Small intestine (tissue), 7 donors: ENCODE measurements around the gene AP2B1. TPM values are rescaled to one million over a fixed set of nuclear protein-coding genes. Genes with fewer than 3 reads are reported as not detected.
A peak's percentile ranks its signal among the peaks of the same experiment; 100 is the strongest.

ENCODE experiments used
- DNase-seq, 2 donors: peaks; one replicate each; pipeline versions ENCODE4 v3.0.0 to v3.0.0-alpha.2; 2013
- FAIRE-seq: peaks from 2 replicates; lab custom pipeline; 2012; peaks lifted over from hg19 to GRCh38; lab: Jason Lieb, UNC
- H3K27ac ChIP-seq, 3 donors: one replicate each; pipeline ENCODE4 v1.5.1; 2013; ENCODE audit warnings: low read length in 2 of 3, mild to moderate bottlenecking in 2 of 3, control low read depth in 1 of 3, inconsistent platforms in 1 of 3, low read depth in 1 of 3, moderate library complexity in 1 of 3
- H3K27me3 ChIP-seq, 3 donors: one replicate each; pipeline ENCODE4 v1.6.1; 2013; ENCODE audit warnings: low read length in 3 of 3, inconsistent platforms in 1 of 3; ENCODE audit not compliant: control insufficient read depth in 3 of 3, insufficient read depth in 3 of 3
- H3K36me3 ChIP-seq, 3 donors: one replicate each; pipeline ENCODE4 v1.6.1; 2013; ENCODE audit warnings: low read length in 3 of 3, inconsistent platforms in 1 of 3, low read depth in 1 of 3, mild to moderate bottlenecking in 1 of 3, moderate library complexity in 1 of 3; ENCODE audit not compliant: control insufficient read depth in 3 of 3, insufficient read depth in 2 of 3
- H3K4me1 ChIP-seq, 3 donors: one replicate each; pipeline ENCODE4 v1.6.1; 2013; ENCODE audit warnings: low read length in 2 of 3, inconsistent platforms in 1 of 3, low read depth in 1 of 3, mild to moderate bottlenecking in 1 of 3, moderate library complexity in 1 of 3; ENCODE audit not compliant: control insufficient read depth in 3 of 3, insufficient read depth in 2 of 3
- H3K4me3 ChIP-seq, 3 donors: one replicate each; pipeline ENCODE4 v1.5.1; 2013; ENCODE audit warnings: low read length in 3 of 3, control low read depth in 1 of 3, inconsistent platforms in 1 of 3, low read depth in 1 of 3, mild to moderate bottlenecking in 1 of 3, moderate library complexity in 1 of 3
- H3K9me3 ChIP-seq, 2 donors: one replicate each; pipeline ENCODE4 v1.6.1; 2013; ENCODE audit warnings: low read depth in 1 of 2, low read length in 1 of 2; ENCODE audit not compliant: control insufficient read depth in 2 of 2, insufficient read depth in 1 of 2
- WGBS, 3 donors: extraction: QIAGEN DNeasy Blood & Tissue Kit; methylation state at CpG; one replicate each; pipeline ENCODE4 v1.1.7; 2013; 5-methylcytosine and 5-hydroxymethylcytosine counted together
- polyA plus RNA-seq, 4 donors: library from polyadenylated mRNA; stranded (reverse) in 3 of 4; unstranded in 1 of 4; fragments of 200-250 nt in 3 of 4; fragments of 120-200 nt in 1 of 4; gene quantifications; one replicate each; pipeline versions ENCODE4 v1.2.1 to v1.2.3, GENCODE V29; 2013
- donor health status: healthy with polysubstance abuse.
- donor health status: control.
- donor health status: control.
- donor health status: Bipolar disorder and iron deficiency.
- donor health status: healthy.

The AP2B1 gene
- polyA plus RNA-seq, 4 donors: 28.9 to 82.2 (median 45.4) TPM

- WGBS, 3 donors: 92 to 94% (median 94%) methylated on average over 7 of the region's 7 CpGs
- FAIRE-seq: no peak
Measured at GRCh38 chr17:35616536-35616935, 29.4 kb downstream of the AP2B1 start.

GRCh38 chr17:35617505-35617904 lies 30.4 kb downstream of the AP2B1 start:
- no peaks in the 10 kb centered on the region for H3K9me3 ChIP-seq
- FAIRE-seq (no peak), DNase-seq (no peak)
- H3K4me3 ChIP-seq: no peak overlapping the region
- H3K36me3 ChIP-seq: peaks cover 0 to 17% (median 3%) of the 10 kb centered on the region in 3 donors
- no peak overlapping the region for H3K27ac ChIP-seq
- H3K4me1 ChIP-seq: peaks cover 0 to 2% (median 0%) of the 10 kb centered on the region in 3 donors
- 63 to 67% (median 64%) methylated on average over 2 of the region's 2 CpGs for WGBS, 3 donors
- no peaks in the 10 kb centered on the region for H3K27me3 ChIP-seq

More at GRCh38 chr17:35616536-35616935, 29.4 kb downstream of the AP2B1 start:
- no peak for DNase-seq
- Histone ChIP-seq H3K27me3 (no peaks in the 10 kb centered on the region), H3K9me3 (no peaks in the 10 kb centered on the region), H3K27ac (no peak overlapping the region), H3K4me1 (peaks cover 0 to 2% (median 0%) of the 10 kb centered on the region in 3 donors), H3K36me3 (peaks cover 0 to 17% (median 3%) of the 10 kb centered on the region in 3 donors), H3K4me3 (no peak overlapping the region)

GRCh38 chr17:35618628-35619027 lies 31.5 kb downstream of the AP2B1 start:
- FAIRE-seq: no peak
- peak in 1 of 2 donors; percentile 5 for DNase-seq
- no peaks in the 10 kb centered on the region for H3K9me3 ChIP-seq
- H3K27ac ChIP-seq: no peak overlapping the region
- no peaks in the 10 kb centered on the region for H3K27me3 ChIP-seq
- peaks cover 0 to 2% (median 0%) of the 10 kb centered on the region in 3 donors for H3K4me1 ChIP-seq
- no peak overlapping the region for H3K4me3 ChIP-seq
- H3K36me3 ChIP-seq: peaks cover 0 to 15% (median 3%) of the 10 kb centered on the region in 3 donors

- 81 to 88% (median 88%) methylated on average over 1 of the region's 1 CpG for WGBS, 3 donors
- peaks cover 0 to 4% (median 0%) of the 10 kb centered on the region in 3 donors for H3K4me1 ChIP-seq
- no peaks in the 10 kb centered on the region for H3K9me3 ChIP-seq
- no peak overlapping the region for H3K4me3 ChIP-seq
- no peak overlapping the region for H3K27ac ChIP-seq
- H3K27me3 ChIP-seq: no peaks in the 10 kb centered on the region
- FAIRE-seq (no peak), DNase-seq (no peak)
- peaks cover 4 to 12% (median 7%) of the 10 kb centered on the region in 3 donors for H3K36me3 ChIP-seq
Measured at GRCh38 chr17:35621768-35622167, 34.6 kb downstream of the AP2B1 start.

- 41 to 72% (median 58%) methylated on average over 4 of the region's 4 CpGs for WGBS, 3 donors
- no peaks in the 10 kb centered on the region for H3K27me3 ChIP-seq
- FAIRE-seq (no peak), DNase-seq (peak; percentile 47 to 66)
- peaks cover 4 to 16% (median 10%) of the 10 kb centered on the region in 3 donors for H3K36me3 ChIP-seq
- peaks cover 0 to 9% (median 0%) of the 10 kb centered on the region in 3 donors for H3K4me1 ChIP-seq
- H3K4me3 ChIP-seq: no peak overlapping the region
- H3K27ac ChIP-seq: no peak overlapping the region
- no peaks in the 10 kb centered on the region for H3K9me3 ChIP-seq
Measured at GRCh38 chr17:35627417-35627816, 40.3 kb downstream of the AP2B1 start.

GRCh38 chr17:35630530-35631148 lies 43.5 kb downstream of the AP2B1 start:
- peaks cover 0 to 21% (median 14%) of the 10 kb centered on the region in 3 donors for H3K36me3 ChIP-seq

GRCh38 chr17:35641032-35641431 lies 53.9 kb downstream of the AP2B1 start:
- Histone ChIP-seq H3K27me3 (no peaks in the 10 kb centered on the region), H3K36me3 (peaks cover 8 to 34% (median 24%) of the 10 kb centered on the region in 3 donors), H3K9me3 (no peaks in the 10 kb centered on the region), H3K4me3 (no peak overlapping the region), H3K4me1 (no peaks in the 10 kb centered on the region), H3K27ac (no peak overlapping the region)
- WGBS, 3 donors: 88 to 98% (median 96%) methylated on average over 4 of the region's 4 CpGs
- no peak for FAIRE-seq
- no peak for DNase-seq

More at GRCh38 chr17:35630530-35631148, 43.5 kb downstream of the AP2B1 start:
- no peaks in the 10 kb centered on the region for H3K27me3 ChIP-seq
- no peak for DNase-seq
- H3K4me3 ChIP-seq: no peak overlapping the region
- H3K27ac ChIP-seq: no peak overlapping the region
- 62 to 80% (median 67%) methylated on average over 1 of the region's 1 CpG for WGBS, 3 donors
- peaks cover 0 to 9% (median 0%) of the 10 kb centered on the region in 3 donors for H3K4me1 ChIP-seq
- FAIRE-seq: no peak
- H3K9me3 ChIP-seq: no peaks in the 10 kb centered on the region

GRCh38 chr17:35645923-35646322 lies 58.8 kb downstream of the AP2B1 start:
- no peak overlapping the region for H3K27ac ChIP-seq
- FAIRE-seq (no peak), DNase-seq (no peak)
- no peaks in the 10 kb centered on the region for H3K9me3 ChIP-seq
- no peaks in the 10 kb centered on the region for H3K27me3 ChIP-seq
- no peak overlapping the region for H3K4me3 ChIP-seq
- H3K4me1 ChIP-seq: no peaks in the 10 kb centered on the region
- 47 to 87% (median 77%) methylated on average over 2 of the region's 2 CpGs for WGBS, 3 donors
- peaks cover 2 to 22% (median 6%) of the 10 kb centered on the region in 3 donors for H3K36me3 ChIP-seq
